Measurements from ENCODE around the gene SLC6A17.

GRCh38 chr1:110114784-110115183, 35.5 kb upstream of the SLC6A17 start:
- TF ChIP-seq CTCF (IDR thresholded peaks at IDR 0.05) (no peak), POLR2A (IDR thresholded peaks at IDR 0.05) (no peak)

All from adrenal gland (tissue), 5 donors.